GM18520 (cell line): ENCODE data around the gene ZNF785.
"Not testable (repeated sequence)": the region's sequence is repeated elsewhere in the genome, so short reads cannot be mapped to it uniquely, and the experiment has no call there.

Source experiments
- ATAC-seq: cut with Tn5 transposase; IDR thresholded peaks from one replicate; pipeline ENCODE4 v1.9.1; 2021; ENCODE audit not compliant: unreplicated experiment

The ZNF785 gene

DNA sequence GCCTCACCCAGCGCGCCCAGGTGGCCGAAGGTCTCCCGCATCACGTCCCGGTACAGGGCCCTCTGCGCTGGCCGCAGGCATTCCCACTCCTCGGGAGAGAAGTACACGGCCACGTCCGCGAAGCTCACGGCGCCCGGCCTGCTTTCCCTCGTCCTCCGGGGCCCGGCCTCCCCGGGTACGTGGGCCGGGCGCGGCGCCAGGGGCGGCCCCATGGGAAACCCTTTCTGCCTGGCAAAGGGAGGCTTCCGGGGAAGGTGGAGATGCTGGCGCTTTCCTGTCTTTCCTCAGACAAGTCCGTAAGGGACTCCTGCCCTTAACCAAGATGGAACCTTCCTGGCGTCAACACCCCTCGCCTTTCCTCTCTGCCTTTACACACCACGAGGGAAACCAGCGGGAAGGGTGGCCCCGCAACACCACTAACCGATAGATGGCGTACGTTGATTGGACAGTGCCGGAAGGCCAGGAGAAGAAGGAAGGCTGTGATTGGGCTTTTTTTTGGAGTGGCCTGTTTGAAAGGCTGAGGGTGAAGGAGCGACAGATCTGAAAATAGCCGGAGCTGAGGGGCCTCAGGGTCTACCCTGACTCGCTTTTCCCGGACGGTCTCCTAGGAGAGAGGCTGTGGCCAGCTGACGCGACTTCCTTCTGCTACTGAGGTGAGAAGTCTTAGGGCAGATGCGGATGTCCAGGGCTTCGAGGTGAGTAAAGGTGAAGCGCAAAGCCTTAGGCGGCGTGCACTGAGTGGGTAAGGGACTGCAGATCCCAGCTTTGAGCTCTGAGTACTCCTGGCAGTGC, at the start of gene ZNF785:
Gene ZNF785 (minus strand): TSS at position 298 of the 792 bp plus-strand sequence. CDS start 86 bp downstream, at position 212.
- peak; percentile 81 for ATAC-seq

DNA sequence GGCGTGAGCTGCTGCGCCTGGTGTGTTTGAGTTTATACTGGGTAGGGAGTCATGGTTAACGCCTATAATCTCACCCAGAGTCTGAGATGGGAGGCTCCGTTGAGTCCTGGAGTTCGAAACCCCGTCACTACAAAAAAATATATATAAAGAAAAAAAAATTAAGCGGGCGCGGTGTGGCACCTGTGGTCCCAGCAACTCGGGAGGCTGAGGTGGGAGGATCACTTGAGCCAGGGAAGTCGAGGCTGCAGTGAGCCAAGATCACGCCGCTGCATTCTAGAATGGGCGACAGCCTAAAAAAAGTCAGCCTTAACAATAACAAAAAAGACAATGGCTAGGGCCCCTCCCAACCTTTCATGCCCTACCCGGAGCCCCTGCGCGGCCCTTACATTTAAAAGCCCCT, 48.0 kb upstream of the ZNF785 start:
- no peak for ATAC-seq

DNA sequence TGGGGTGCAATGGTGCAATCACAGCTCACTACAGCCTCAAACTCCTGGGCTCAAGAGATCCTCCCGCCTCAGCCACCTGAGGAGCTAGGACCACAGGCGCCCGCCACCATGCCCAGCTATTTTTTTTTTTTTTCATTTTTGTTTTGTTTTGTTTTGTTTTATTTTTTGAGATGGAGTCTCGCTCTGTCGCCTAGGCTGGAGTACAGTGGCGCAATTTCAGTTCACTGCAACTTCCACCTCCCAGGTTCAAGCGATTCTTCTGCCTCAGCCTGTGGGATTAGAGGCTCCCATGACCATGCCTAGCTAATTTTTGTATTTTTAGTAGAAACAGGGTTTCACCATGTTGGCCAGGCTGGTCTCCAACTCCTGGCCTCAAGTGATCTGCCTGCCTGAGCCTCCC, 47.0 kb upstream of the ZNF785 start:
- not testable (repeated sequence) for ATAC-seq

DNA sequence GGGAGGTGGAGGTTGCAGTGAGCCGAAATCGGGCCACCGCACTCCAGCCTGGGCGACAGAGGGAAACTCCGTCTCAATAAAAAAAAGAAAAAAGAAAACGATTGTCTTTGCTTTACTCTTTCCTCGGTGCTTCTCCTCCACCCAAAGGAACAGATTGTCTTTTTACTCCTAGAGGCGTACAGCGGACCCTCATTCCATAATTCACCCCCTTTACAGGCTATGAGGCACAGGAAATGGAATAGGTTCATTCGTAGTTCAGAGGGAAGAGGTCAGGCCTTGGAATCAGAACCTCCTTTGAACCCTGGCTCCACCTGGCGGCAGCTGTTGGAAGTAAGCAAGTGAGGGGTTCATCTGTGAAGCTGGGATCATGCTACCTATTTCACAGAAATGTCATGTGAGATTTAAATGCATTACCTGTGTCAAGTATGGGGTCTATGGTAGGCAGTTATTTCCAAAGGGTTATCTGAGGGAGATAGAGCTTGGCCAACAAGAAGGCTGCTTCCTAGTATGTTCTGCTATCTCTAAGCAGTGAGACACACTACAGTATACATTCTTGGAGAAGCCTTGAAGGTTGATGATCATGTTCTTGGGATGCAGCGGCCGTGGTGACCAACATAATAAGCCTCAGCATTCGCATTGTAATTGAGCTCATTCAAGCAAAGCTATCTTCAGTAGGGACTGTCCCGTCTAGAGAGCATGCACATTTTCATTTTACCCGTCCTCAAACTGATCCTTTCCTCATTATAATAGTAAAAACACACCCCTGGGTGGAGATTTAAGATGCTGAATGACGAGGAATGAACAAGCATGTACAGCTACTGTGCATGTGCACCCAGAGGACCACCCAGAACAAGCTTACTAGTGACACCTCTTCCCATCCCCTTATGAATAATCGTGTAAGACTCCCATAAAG, 43.4 kb upstream of the ZNF785 start:
- ATAC-seq = no peak

DNA sequence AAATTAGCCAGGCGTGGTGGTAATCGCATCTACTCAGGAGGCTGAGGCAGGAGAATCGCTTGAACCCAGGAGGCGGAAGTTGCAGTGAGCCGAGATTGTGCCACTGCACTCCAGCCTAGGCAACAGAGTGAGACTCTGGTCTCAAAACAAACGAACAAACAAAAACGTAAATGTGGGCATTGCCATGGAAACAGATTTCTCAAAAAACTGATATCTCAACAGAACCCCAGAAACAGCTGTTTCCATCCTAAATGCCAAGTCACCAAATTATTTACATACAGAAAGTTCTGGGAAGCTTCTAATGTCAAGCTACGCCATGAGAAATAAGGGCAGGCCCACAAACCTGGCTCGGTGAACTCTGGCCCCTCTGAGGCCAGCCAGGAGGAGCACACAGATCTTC, 40.7 kb upstream of the ZNF785 start:
- ATAC-seq = no peak

DNA sequence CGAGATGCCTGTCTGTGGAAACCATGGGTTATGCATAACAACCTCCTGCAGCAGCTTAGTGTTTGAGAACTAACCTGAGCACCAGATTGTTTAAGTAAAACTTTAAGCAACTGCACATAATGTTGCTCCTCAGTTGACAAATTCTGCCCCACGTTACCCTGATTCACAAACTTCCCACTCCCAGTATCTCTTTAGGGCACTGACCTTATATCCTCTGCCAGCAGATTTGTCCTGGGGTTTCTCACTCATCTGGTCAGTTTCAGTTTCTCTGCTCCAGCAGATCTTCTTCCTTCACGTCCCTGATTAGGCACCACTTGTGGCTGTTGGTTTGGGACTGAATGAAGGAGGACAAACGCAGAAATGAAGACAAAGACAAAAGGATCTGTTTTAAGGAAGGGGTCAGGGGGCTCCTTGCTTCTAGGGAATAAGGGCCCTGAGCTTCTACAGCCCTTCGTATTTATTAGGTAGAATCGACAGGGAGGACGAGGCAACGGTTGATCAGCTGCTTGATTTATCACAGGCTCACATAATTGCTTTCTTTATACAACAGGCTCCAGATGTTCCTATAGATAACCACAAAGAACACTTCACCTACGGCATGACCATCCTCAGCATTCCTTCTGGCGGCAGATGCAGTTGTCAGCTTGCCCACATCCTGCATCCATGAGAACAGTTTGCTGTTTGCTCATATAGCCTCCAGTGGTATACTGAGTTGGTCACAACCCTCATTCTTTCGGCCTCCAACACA, 38.2 kb upstream of the ZNF785 start:
- no peak for ATAC-seq

DNA sequence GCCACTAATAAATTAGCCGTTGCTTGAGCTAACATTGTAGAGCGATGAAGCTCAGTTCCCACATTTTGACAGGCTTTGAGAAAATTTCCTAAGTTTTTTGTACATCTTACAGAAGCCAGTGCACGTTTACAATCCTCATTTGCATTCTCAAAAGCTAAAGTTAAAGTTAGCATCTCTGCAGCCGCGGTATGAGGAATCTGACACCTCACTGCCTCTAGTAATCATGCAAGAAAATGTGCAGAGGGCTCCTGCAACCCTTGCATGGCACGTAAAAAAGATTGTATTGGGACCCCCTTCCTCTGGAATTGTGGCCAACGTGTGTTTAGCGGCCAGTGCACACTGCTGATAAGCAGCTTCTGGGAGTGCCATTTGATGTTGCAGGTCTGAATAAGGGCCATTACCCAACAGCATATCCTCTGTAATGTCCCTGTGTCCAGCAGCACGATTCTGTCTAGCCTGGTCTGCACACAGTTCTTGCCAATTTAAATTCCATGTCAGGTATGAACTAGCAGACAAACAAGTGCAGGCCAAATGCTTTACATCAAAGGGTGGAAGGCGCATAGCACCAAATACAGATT, 37.0 kb upstream of the ZNF785 start:
- ATAC-seq = no peak

DNA sequence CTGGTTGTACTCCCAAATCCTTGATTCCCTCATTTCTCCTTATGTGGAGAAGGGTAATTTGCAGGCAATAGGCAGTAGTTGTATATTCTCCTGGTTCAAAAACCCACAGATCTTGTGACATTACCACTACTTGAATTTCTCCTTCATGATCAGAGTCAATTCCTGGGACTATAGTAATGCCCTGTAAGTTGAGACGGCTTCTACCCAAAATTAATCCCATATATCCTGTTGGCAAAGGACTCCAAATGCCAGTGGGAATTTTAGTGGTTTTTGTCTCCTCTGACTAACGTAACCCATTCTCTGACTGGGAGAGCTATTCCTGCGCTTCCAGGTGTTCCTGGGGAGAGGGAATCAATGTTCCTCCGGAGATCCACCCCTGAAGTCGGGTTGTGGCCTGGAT, 36.3 kb upstream of the ZNF785 start:
- ATAC-seq = no peak

DNA sequence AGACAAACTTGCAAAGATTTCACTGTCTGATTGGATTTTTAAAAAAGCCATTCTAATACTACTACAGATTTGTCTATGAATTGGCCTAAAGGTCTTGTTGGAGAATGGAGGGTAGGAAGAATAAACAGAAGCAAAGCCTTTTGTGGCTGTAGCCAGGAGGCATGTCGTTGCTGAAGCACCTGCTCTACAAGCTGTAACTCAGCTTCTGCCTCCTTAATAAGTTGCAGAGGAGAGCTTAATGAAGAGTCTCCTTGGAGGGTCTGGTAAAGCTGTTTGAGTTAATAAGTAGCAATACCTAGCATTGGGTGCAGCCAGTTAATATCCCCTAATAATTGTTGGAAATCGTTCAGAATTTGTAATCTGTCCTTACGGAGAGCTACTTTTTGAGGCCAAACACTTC, 34.7 kb upstream of the ZNF785 start:
- no peak for ATAC-seq

DNA sequence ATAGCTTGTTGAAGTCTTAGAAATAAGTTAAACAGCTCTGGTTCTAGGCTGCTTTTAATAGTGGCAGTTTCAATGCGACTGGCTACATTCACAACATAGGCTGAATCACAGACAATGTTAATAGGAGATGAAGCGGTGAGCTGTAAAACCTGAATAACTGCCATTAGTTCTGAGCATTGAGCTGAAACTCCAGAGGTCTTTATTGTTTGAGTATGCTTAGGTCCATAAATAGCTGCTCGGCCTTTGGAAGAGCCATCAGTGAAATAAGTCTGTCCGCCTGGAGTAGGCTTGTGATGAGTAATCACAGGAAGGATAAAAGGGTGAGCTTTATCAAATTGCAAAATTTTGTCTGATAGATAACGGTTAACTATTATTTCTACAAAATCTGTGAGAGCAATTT, 34.1 kb upstream of the ZNF785 start:
- ATAC-seq = no peak

DNA sequence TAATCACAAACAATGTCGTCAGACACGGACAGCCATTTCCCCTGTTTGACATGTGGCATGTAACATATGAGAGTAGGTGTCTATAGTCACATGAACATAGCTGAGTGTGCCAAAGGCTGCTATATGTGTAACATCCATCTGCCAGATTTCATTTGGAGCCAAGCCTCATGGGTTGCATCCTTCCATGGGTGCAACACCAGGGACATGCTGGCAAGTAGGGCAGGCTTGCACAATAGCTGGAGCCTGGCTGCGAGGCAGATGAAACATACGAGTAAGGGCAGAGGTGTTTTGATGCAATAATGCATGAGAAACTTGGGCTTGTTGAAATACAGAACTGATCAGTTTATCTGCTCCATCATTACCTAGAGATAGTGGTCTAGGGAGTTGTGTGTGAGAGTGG, 33.7 kb upstream of the ZNF785 start:
- ATAC-seq = no peak

DNA sequence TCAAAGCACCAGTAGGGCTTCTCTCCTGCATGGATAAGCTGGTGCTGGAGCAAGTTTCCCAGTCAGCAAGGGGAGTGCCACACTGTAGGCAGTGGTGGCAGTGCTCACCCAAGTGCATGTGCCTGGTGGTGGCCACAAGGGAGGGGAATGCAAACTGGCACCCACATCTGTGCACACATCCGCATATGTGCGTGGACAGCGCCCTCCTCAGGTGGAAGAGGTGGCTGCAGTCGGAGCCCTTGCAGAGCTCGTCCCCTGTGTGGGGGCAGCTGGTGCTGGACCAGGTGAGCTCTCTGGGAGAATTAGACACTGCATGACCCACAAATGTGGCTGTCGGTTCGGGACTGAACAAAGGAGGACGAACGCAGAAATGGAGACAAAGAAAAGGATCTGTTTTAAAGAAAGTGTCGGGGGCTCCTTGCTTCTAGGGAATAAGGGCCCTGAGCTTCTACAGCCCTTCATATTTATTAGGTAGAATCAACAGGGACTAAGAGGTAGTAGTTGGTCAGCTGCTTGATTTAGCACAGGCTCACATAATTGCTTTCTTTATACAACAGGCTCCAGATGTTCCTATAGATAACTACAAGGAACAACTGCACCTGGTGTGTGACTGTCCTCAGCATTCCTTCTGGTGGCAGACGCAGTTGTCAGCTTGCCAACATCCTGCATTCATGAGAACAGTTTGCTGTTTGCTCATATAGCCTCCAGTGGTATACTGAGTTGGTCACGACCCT, 30.0 kb upstream of the ZNF785 start:
- no peak for ATAC-seq

DNA sequence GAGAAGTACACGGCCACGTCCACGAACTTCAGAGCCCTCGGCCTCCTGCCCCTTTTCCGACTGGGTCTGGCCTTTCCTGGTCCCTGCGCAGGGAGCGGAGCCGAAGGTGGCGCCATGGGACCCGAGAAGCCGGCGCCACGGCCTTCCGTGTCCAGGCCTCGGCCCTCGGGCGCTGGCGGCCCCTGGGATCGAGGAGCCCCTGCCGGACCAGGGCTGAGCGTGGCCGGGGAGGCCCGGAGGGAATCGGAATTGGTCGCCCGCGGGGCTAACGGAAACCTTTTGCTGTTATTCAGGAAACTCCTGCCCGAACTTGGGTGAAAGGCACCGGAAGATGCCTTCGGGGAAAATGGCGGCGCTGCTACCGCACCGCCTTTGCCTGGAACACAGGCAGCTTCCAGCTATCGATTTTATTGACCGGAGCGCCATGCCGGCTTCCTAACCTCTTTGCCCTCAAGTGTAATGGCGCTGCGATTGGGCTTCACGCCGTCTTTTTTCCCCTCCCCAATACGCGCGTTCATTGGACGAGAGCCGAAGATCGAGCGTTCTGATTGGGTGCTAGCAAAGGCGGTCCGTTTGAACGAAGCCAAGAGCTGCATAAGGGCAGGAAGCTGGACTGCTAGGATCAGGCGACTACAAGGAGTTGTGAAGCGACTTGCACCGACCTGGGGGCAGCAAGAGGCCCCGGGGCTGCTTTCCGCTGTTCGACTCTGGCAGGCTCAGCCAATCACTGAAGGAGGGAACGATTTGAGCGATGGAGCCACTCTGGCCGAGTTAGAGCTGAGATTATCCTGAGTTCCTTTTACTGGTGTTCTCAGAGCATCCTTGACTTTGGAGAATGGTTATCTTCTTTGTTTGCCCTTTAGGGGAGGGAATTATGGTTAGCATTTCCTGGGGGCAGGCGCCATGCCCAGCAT, 24.7 kb upstream of the ZNF785 start, which contains the start of gene ZNF689:
Gene ZNF689 (minus strand): TSS at position 464 of the 914 bp plus-strand sequence. CDS start 348 bp downstream, at position 116.
- ATAC-seq = peak; percentile 83

DNA sequence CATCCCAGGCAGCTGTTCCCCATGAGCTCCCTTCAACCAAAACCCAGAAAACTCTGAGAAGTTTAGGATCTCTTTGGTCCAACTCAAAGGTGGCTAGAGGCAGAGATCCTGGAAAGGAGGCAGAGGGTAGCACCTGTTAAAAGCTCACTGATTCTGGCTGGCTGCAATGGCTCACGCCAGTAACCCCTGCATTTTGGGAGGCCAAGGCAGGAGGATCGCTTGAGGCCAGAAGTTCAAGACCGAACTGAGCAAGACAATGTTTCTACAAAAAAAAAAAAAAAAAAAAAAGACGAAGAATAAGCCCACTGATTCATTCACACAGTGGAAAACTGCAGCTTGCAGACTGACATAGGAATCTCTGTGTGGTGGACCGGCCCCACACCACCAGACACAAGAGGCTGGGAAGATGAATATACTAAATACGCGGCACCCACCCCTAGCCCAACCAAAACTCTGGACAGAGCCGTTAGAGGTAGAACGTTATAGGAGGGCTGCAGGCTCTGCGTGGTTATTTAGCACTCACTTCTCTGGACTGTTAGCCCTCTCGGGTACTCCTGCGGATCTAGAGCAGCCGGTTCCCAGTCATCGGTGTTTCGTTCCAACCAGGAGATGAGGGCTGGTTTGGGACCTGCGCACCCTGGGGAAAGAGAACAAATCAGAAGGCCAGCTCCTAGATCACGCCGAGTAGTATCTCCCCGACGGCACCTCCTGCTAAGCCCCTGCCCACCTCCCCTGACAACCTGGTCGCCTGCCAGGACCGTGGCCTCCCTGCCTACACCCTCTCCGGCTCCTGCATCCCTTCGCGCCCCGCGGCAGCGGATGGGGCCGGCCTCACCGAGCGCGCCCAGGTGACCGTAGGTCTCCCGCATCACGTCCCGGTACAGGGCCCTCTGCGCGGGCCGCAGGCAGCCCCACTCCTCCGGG, 23.8 kb upstream of the ZNF785 start:
- peak; percentile 21 for ATAC-seq

DNA sequence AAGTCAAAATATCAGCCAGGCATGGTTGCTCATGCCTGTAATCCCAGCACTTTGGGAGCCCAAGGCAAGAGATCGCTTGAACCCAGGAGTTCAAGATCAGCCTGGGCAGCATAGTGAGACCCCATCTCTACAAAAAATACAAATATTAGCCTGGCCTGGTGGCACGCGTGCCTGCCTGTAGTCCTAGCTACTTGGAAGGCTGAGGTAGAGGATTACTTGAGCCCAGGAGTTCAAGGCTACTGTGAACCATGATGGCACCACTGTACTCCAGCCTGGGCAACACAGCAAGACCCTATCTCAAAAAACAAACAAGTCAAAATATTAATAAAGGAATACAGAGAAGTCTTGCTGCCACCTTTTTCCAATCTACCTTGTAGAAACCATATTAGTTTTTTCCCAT, 20.5 kb upstream of the ZNF785 start:
- ATAC-seq = no peak

DNA sequence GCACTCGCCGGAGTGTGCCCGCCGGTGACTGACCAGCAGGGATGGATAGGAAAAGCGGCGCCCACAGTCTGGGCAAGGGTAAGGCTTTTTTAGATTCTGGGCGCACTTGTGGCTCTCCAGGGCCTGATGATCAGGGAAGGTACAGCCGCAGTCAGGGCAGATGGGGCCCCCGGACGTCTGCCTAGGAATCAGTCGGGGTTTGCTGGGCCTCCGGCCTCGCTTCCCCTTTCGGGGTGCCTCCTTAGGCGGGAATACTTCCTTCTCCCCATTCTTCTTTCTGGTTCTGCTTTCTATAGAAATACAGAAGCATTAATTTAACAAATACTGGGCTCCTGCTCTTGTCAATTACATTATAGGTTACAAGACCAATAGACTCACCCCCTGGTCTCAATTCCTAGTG, 19.7 kb upstream of the ZNF785 start:
- ATAC-seq = no peak

DNA sequence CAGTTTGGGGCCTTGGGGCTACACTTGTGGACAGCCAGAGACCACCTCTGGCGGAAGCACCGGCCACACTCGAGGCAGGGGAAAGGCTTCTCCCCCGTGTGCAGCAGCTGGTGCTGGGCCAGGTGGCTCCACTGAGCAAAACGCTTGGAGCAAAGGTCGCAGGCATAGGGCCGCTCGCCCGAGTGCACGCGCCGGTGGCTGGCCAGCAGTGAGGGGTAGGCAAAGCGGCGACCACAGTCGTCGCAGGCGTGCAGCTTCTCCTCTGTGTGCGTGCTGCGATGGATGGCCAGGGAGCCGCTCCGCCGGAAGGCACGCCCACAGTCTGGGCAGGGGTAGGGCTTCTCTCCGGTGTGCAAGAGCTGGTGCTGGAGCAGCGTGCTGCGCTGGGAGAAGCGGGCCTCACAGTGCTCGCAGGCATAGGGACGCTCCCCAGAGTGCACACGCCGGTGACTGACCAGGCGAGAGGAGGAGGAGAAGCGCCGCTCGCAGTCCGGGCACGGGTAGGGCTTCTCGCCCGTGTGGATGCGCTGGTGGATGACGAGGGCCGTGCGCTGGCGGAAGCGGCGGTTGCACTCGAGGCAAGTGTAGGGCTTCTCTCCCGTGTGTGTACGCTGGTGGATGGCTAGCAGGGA, 18.9 kb upstream of the ZNF785 start:
- ATAC-seq = no peak

DNA sequence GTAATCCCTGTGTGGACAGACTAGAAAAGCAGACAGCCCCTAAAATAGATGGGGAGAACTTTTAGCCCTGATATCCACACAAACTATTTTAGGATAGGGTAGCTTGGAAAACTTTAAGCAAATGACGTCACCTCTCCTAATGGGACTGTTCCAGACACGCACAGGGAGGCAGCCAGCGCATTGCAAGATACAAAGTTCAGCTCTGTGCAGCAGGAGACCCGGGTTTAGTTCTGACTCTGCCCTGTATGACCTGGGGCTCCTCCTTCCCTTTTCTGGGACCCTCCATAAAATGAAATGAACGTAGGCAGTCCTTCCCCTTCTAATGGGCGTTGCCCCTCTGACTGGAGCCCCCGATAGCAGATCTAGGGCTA, 18.4 kb upstream of the ZNF785 start:
- ATAC-seq = no peak
